H9 (cell line): ENCODE measurements around the gene CAMKK1. TPM values are rescaled to one million over a fixed set of nuclear protein-coding genes. Genes with fewer than 3 reads are reported as not detected.

Experiments used
- DNase-seq: peaks from one replicate; pipeline ENCODE4 v3.0.0-alpha.2; 2017
- H2AFZ ChIP-seq: one replicate; pipeline ENCODE4 v1.6.1; 2013; ENCODE audit warnings: mild to moderate bottlenecking, low read length, control low read depth, moderate library complexity
- H2AK5ac ChIP-seq: 2 replicates; pipeline ENCODE4 v1.6.1; 2013; ENCODE audit warnings: low read length, control low read depth, mixed read lengths; ENCODE audit not compliant: insufficient read length
- H2BK120ac ChIP-seq: one replicate; pipeline ENCODE4 v1.6.1; 2013; ENCODE audit warnings: low read depth, mild to moderate bottlenecking, low read length, control low read depth, inconsistent platforms; ENCODE audit not compliant: poor library complexity, severe bottlenecking
- H2BK12ac ChIP-seq: 2 replicates; pipeline ENCODE4 v1.6.1; 2013; ENCODE audit warnings: low read length, control low read depth, mixed read lengths, low read depth; ENCODE audit not compliant: insufficient read length
- H2BK15ac ChIP-seq: 2 replicates; pipeline ENCODE4 v1.6.1; 2013; ENCODE audit warnings: low read depth, low read length, control low read depth
- H2BK20ac ChIP-seq: one replicate; pipeline ENCODE4 v1.6.1; 2013; ENCODE audit warnings: low read depth, mild to moderate bottlenecking, low read length, control low read depth, inconsistent platforms; ENCODE audit not compliant: poor library complexity, severe bottlenecking
- H2BK5ac ChIP-seq: 2 replicates; pipeline ENCODE4 v1.6.1; 2013; ENCODE audit warnings: low read length, control low read depth, mixed read lengths; ENCODE audit not compliant: insufficient read length
- H3K14ac ChIP-seq: 2 replicates; pipeline ENCODE4 v1.6.1; 2013; ENCODE audit warnings: low read length, control low read depth; ENCODE audit not compliant: insufficient read depth
- H3K18ac ChIP-seq: 2 replicates; pipeline ENCODE4 v1.6.1; 2013; ENCODE audit warnings: low read depth, mild to moderate bottlenecking, mixed read lengths, low read length, control low read depth; ENCODE audit not compliant: insufficient read length
- H3K23ac ChIP-seq: 2 replicates; pipeline ENCODE4 v1.6.1; 2013; ENCODE audit warnings: low read length, control low read depth, mixed read lengths, low read depth; ENCODE audit not compliant: insufficient read length
- H3K23me2 ChIP-seq: 2 replicates; pipeline ENCODE4 v1.6.1; 2013; ENCODE audit warnings: low read depth, mild to moderate bottlenecking, mixed read lengths, low read length, control low read depth; ENCODE audit not compliant: insufficient read length, poor library complexity, severe bottlenecking
- H3K27ac ChIP-seq: 2 replicates; pipeline ENCODE4 v1.5.1; 2013; ENCODE audit warnings: low read length, control low read depth, mixed read lengths, low read depth; ENCODE audit not compliant: insufficient read length
- H3K27me3 ChIP-seq: 2 replicates; pipeline ENCODE4 v1.6.1; 2013; ENCODE audit warnings: low read length, control low read depth, inconsistent platforms; ENCODE audit not compliant: insufficient read depth
- H3K4ac ChIP-seq: 2 replicates; pipeline ENCODE4 v1.6.1; 2013; ENCODE audit warnings: low read depth, mild to moderate bottlenecking, control low read depth, inconsistent platforms, low read length, moderate library complexity
- H3K4me1 ChIP-seq: 2 replicates; pipeline ENCODE4 v1.6.1; 2013; ENCODE audit warnings: low read length, control low read depth, inconsistent platforms; ENCODE audit not compliant: insufficient read depth
- H3K4me2 ChIP-seq: 2 replicates; pipeline ENCODE4 v1.6.1; 2013; ENCODE audit warnings: low read length, control low read depth, mixed read lengths; ENCODE audit not compliant: insufficient read length, insufficient read depth
- H3K56ac ChIP-seq: 2 replicates; pipeline ENCODE4 v1.6.1; 2013; ENCODE audit warnings: low read depth, mild to moderate bottlenecking, mixed read lengths, low read length, control low read depth; ENCODE audit not compliant: insufficient read length
- H3K79me1 ChIP-seq: 2 replicates; pipeline ENCODE4 v1.6.1; 2013; ENCODE audit warnings: low read depth, mild to moderate bottlenecking, moderate library complexity, low read length, control low read depth, inconsistent platforms; ENCODE audit not compliant: insufficient read depth, poor library complexity, severe bottlenecking
- H3K79me2 ChIP-seq: 2 replicates; pipeline ENCODE4 v1.6.1; 2013; ENCODE audit warnings: low read length, control low read depth, inconsistent platforms; ENCODE audit not compliant: insufficient read depth
- H3K9ac ChIP-seq: 2 replicates; pipeline ENCODE4 v1.6.1; 2013; ENCODE audit warnings: low read length, control low read depth, mixed read lengths; ENCODE audit not compliant: insufficient read length; ENCODE audit errors: extremely low read depth
- H3K9me3 ChIP-seq: one replicate; pipeline ENCODE4 v1.6.1; 2013; ENCODE audit warnings: low read depth, low read length, inconsistent platforms; ENCODE audit not compliant: control insufficient read depth
- H3T11ph ChIP-seq: one replicate; pipeline ENCODE4 v1.6.1; 2013; ENCODE audit warnings: mild to moderate bottlenecking, low read length, control low read depth, inconsistent platforms
- H4K20me1 ChIP-seq: one replicate; pipeline ENCODE4 v1.6.1; 2013; ENCODE audit not compliant: control insufficient read depth, insufficient read length, insufficient read depth
- H4K5ac ChIP-seq: 2 replicates; pipeline ENCODE4 v1.6.1; 2013; ENCODE audit warnings: low read depth, mild to moderate bottlenecking, mixed read lengths, low read length, control low read depth; ENCODE audit not compliant: insufficient read length
- H4K8ac ChIP-seq: replicated peaks from 2 replicates; pipeline ENCODE4 v1.6.1; 2013; ENCODE audit warnings: low read length, control low read depth, mixed read lengths, low read depth; ENCODE audit not compliant: insufficient read length
- H4K91ac ChIP-seq: 2 replicates; pipeline ENCODE4 v1.6.1; 2013; ENCODE audit warnings: low read depth, mild to moderate bottlenecking, moderate library complexity, mixed read lengths, low read length, control low read depth; ENCODE audit not compliant: insufficient read length
- H3K27ac Mint-ChIP-seq, 3 experiments: 2 replicates in 2 of 3; 3 replicates in 1 of 3; pipeline ENCODE4 v1.8.0; 2020 to 2021; ENCODE audit warnings: mixed read lengths in 3 of 3, mild to moderate bottlenecking in 1 of 3, moderate library complexity in 1 of 3
- H3K27me3 Mint-ChIP-seq: 2 replicates; pipeline ENCODE4 v1.8.0; 2021; ENCODE audit warnings: low read depth, mild to moderate bottlenecking, moderate library complexity, mixed read lengths
- H3K36me3 Mint-ChIP-seq, 3 experiments: 2 replicates in 2 of 3; 3 replicates in 1 of 3; pipeline ENCODE4 v1.8.0; 2020 to 2021; ENCODE audit warnings: low read depth in 3 of 3, mixed read lengths in 3 of 3; ENCODE audit not compliant: insufficient read depth in 1 of 3
- H3K4me1 Mint-ChIP-seq, 2 experiments: 2 replicates each; pipeline ENCODE4 v1.8.0; 2020; ENCODE audit warnings: mixed read lengths in 2 of 2
- H3K4me3 Mint-ChIP-seq, 2 experiments: 2 replicates in 1 of 2; 3 replicates in 1 of 2; pipeline ENCODE4 v1.8.0; 2020 to 2021; ENCODE audit warnings: mild to moderate bottlenecking in 2 of 2, mixed read lengths in 2 of 2, moderate library complexity in 1 of 2
- H3K9me3 Mint-ChIP-seq, 2 experiments: 2 replicates in 1 of 2; 3 replicates in 1 of 2; pipeline ENCODE4 v1.8.0; 2020; ENCODE audit warnings: mild to moderate bottlenecking in 2 of 2, mixed read lengths in 2 of 2, moderate library complexity in 1 of 2
- CTCF ChIP-seq: fragments of 200-600 bp; sonication (generic); conservative IDR thresholded peaks from 3 replicates; pipeline ENCODE4 v1.8.0; 2021; ENCODE audit warnings: antibody characterized with exemption, mild to moderate bottlenecking
- WGBS: extraction: QIAGEN DNeasy Blood & Tissue Kit; methylation state at CpG from one replicate; pipeline ENCODE4 v1.1.7; 2013; ENCODE audit warnings: missing lambda C conversion rate, low lambda C conversion rate, mixed read lengths; ENCODE audit not compliant: insufficient read length; ENCODE audit errors: extremely low coverage; 5-methylcytosine and 5-hydroxymethylcytosine counted together
- total RNA-seq: library from RNA; stranded (reverse); gene quantifications from 2 replicates; pipeline ENCODE4 v1.2.1, GENCODE V29; 2021

The CAMKK1 gene
- total RNA-seq, 1 experiment from 2014 or later = 6.7 TPM

- peaks cover 2 to 9% (median 3%) of the 10 kb centered on the region in 3 experiments; a peak in 3 of 7 replicates for H3K36me3 Mint-ChIP-seq
- Histone ChIP-seq H3K14ac (no peak overlapping the region), H3T11ph (no peak overlapping the region), H3K56ac (no peak overlapping the region), H3K18ac (no peak overlapping the region), H2BK15ac (no peak overlapping the region), H4K5ac (no peak overlapping the region), H3K9me3 (no peaks in the 10 kb centered on the region), H2BK120ac (no peak overlapping the region), H3K23ac (no peak overlapping the region), H2BK20ac (no peak overlapping the region), H2AK5ac (no peak overlapping the region), H4K8ac (no peak overlapping the region), H3K27me3 (no peaks in the 10 kb centered on the region), H2BK5ac (no peak overlapping the region), H3K79me1 (no peaks in the 10 kb centered on the region), H3K23me2 (peaks cover 4% of the 10 kb centered on the region), H2BK12ac (no peak overlapping the region), H3K4ac (no peak overlapping the region), H3K4me1 (no peaks in the 10 kb centered on the region), H4K91ac (no peak overlapping the region), H3K9ac (no peak overlapping the region), H3K4me2 (no peak overlapping the region), H3K79me2 (no peaks in the 10 kb centered on the region), H4K20me1 (no peaks in the 10 kb centered on the region), H2AFZ (no peak overlapping the region), H3K27ac (no peak overlapping the region)
- H3K9me3 Mint-ChIP-seq = peaks cover under 1 to 1% of the 10 kb centered on the region in 2 experiments; a peak in 3 of 5 replicates
- H3K4me1 Mint-ChIP-seq = peaks cover under 1% of the 10 kb centered on the region in 2 experiments; a peak in 1 of 4 replicates
- H3K27ac Mint-ChIP-seq = no peak overlapping the region
- TF ChIP-seq CTCF = no peak
- no peaks in the 10 kb centered on the region for H3K27me3 Mint-ChIP-seq
- no CpG with 5 or more reads among the region's 9 CpGs for WGBS
- DNase-seq = peak; percentile 28
- no peak overlapping the region for H3K4me3 Mint-ChIP-seq
Measured at GRCh38 chr17:3859940-3860339, 32.9 kb downstream of the CAMKK1 start.
